Measurements from ENCODE around the gene TNFRSF12A. TPM values are rescaled to one million over a fixed set of nuclear protein-coding genes. Genes with fewer than 3 reads are reported as not detected.

TNFRSF12A gene
- total RNA-seq, 1 experiment from 2014 or later = 34.3 TPM

- no peak for DNase-seq (ENCODE audit: low read depth, low spot score)
- in situ Hi-C loops (cut with HindIII; ENCODE audit: low pct_unique_long_range_greater_than_20kb, low sequenced_read_pairs) = no loop called here
Observed at GRCh38 chr16:3007059-3007956, 12.9 kb upstream of the TNFRSF12A start.

- no peak for DNase-seq (ENCODE audit: low read depth, low spot score)
- in situ Hi-C loops (cut with HindIII; ENCODE audit: low pct_unique_long_range_greater_than_20kb, low sequenced_read_pairs) = no loop called here
Observed at GRCh38 chr16:3007957-3008689, 12.0 kb upstream of the TNFRSF12A start.

GRCh38 chr16:3008690-3009037 is 11.5 kb upstream of the TNFRSF12A start:
- DNase-seq (ENCODE audit: low read depth, low spot score) = no peak
- in situ Hi-C loops (cut with HindIII; ENCODE audit: low pct_unique_long_range_greater_than_20kb, low sequenced_read_pairs) = no loop called here

GRCh38 chr16:3009568-3010390 is 10.4 kb upstream of the TNFRSF12A start:
- in situ Hi-C loops (cut with HindIII; ENCODE audit: low pct_unique_long_range_greater_than_20kb, low sequenced_read_pairs) = no loop called here
- DNase-seq (ENCODE audit: low read depth, low spot score) = no peak

GRCh38 chr16:3010510-3010909 is 9.7 kb upstream of the TNFRSF12A start:
- in situ Hi-C loops (cut with HindIII; ENCODE audit: low pct_unique_long_range_greater_than_20kb, low sequenced_read_pairs) = no loop called here
- no peak for DNase-seq (ENCODE audit: low read depth, low spot score)

GRCh38 chr16:3012246-3012645 is 7.9 kb upstream of the TNFRSF12A start:
- DNase-seq (ENCODE audit: low read depth, low spot score) = no peak
- in situ Hi-C loops (cut with HindIII; ENCODE audit: low pct_unique_long_range_greater_than_20kb, low sequenced_read_pairs) = no loop called here

- DNase-seq (ENCODE audit: low read depth, low spot score) = no peak
- in situ Hi-C loops (cut with HindIII; ENCODE audit: low pct_unique_long_range_greater_than_20kb, low sequenced_read_pairs) = no loop called here
Observed at GRCh38 chr16:3012828-3013420, 7.2 kb upstream of the TNFRSF12A start, which contains the start of gene CLDN9. TSS of gene CLDN9 (plus strand) at chr16:3012923. CDS start at chr16:3013363, 440 bp downstream.

- in situ Hi-C loops (cut with HindIII; ENCODE audit: low pct_unique_long_range_greater_than_20kb, low sequenced_read_pairs) = no loop called here
- DNase-seq (ENCODE audit: low read depth, low spot score) = no peak
Observed at GRCh38 chr16:3013491-3013951, 6.6 kb upstream of the TNFRSF12A start.

GRCh38 chr16:3013998-3014690 is 6.0 kb upstream of the TNFRSF12A start:
- DNase-seq (ENCODE audit: low read depth, low spot score) = no peak

GRCh38 chr16:3014971-3015370 is 5.2 kb upstream of the TNFRSF12A start:
- no peak for DNase-seq (ENCODE audit: low read depth, low spot score)
- in situ Hi-C loops (cut with HindIII; ENCODE audit: low pct_unique_long_range_greater_than_20kb, low sequenced_read_pairs) = no loop called here

More at GRCh38 chr16:3013998-3014690, 6.0 kb upstream of the TNFRSF12A start:
- in situ Hi-C loops (cut with HindIII; ENCODE audit: low pct_unique_long_range_greater_than_20kb, low sequenced_read_pairs) = no loop called here

- in situ Hi-C loops (cut with HindIII; ENCODE audit: low pct_unique_long_range_greater_than_20kb, low sequenced_read_pairs) = no loop called here
- no peak for DNase-seq (ENCODE audit: low read depth, low spot score)
Observed at GRCh38 chr16:3015865-3016521, 4.2 kb upstream of the TNFRSF12A start.

GRCh38 chr16:3017344-3017743 is 2.8 kb upstream of the TNFRSF12A start:
- no peak for DNase-seq (ENCODE audit: low read depth, low spot score)
- in situ Hi-C loops (cut with HindIII; ENCODE audit: low pct_unique_long_range_greater_than_20kb, low sequenced_read_pairs) = no loop called here

- no peak for DNase-seq (ENCODE audit: low read depth, low spot score)
- in situ Hi-C loops (cut with HindIII; ENCODE audit: low pct_unique_long_range_greater_than_20kb, low sequenced_read_pairs) = no loop called here
Observed at GRCh38 chr16:3017794-3018506, 2.2 kb upstream of the TNFRSF12A start, which contains the start of gene CLDN6. TSS of gene CLDN6 (minus strand) at chr16:3018183. CDS start at chr16:3016021, 2,162 bp downstream.

- in situ Hi-C loops (cut with HindIII; ENCODE audit: low pct_unique_long_range_greater_than_20kb, low sequenced_read_pairs) = no loop called here
- DNase-seq (ENCODE audit: low read depth, low spot score) = no peak
Observed at GRCh38 chr16:3019594-3020246, 448 bp upstream of the TNFRSF12A start.
